Kidney (tissue), 14 donors: ENCODE results near the gene USP5. TPM values are rescaled to one million over a fixed set of nuclear protein-coding genes. Genes with fewer than 3 reads are reported as not detected.

Source experiments
- DNase-seq, 5 donors: peaks; one replicate each; pipeline ENCODE4 v3.0.0-alpha.2; 2013 to 2020
- FAIRE-seq: peaks from 2 replicates; lab custom pipeline; 2012; peaks lifted over from hg19 to GRCh38; lab: Jason Lieb, UNC
- H3K27ac ChIP-seq, 2 donors: one replicate each; pipeline ENCODE4 v1.7.0; 2013; ENCODE audit warnings: low read depth in 2 of 2, low read length in 2 of 2, inconsistent platforms in 1 of 2
- H3K27me3 ChIP-seq: one replicate; pipeline ENCODE4 v1.7.1; 2013; ENCODE audit warnings: low read length, inconsistent platforms; ENCODE audit not compliant: control insufficient read depth, insufficient read depth
- H3K36me3 ChIP-seq, 3 donors: one replicate each; pipeline versions ENCODE4 v1.7.0 to v1.7.1; 2013; ENCODE audit warnings: low read length in 3 of 3, control low read depth in 1 of 3, inconsistent platforms in 1 of 3; ENCODE audit not compliant: insufficient read depth in 3 of 3, control insufficient read depth in 2 of 3
- H3K4me1 ChIP-seq, 3 donors: one replicate each; pipeline versions ENCODE4 v1.7.0 to v1.7.1; 2013; ENCODE audit warnings: low read length in 3 of 3, inconsistent platforms in 1 of 3, low read depth in 1 of 3; ENCODE audit not compliant: control insufficient read depth in 2 of 3, insufficient read depth in 2 of 3
- H3K4me3 ChIP-seq, 3 donors: one replicate each; pipeline versions ENCODE4 v1.7.0 to v1.8.1; 2013; ENCODE audit warnings: low read length in 3 of 3, control low read depth in 1 of 3, inconsistent platforms in 1 of 3
- H3K9ac ChIP-seq, 3 donors: one replicate each; pipeline versions ENCODE4 v1.7.0 to v1.7.1; 2013; ENCODE audit warnings: low read length in 3 of 3, control low read depth in 1 of 3, inconsistent platforms in 1 of 3
- H3K9me3 ChIP-seq, 3 donors: one replicate each; pipeline versions ENCODE4 v1.7.0 to v1.7.1; 2013; ENCODE audit warnings: low read length in 3 of 3, control low read depth in 1 of 3, inconsistent platforms in 1 of 3; ENCODE audit not compliant: control insufficient read depth in 2 of 3, insufficient read depth in 1 of 3
- intact Hi-C: fragments of 100-400 bp; cut with DNase I; formaldehyde crosslinking; loops from one replicate; pipeline ENCODE4 v1.11.1; 2022
- polyA plus RNA-seq: library from polyadenylated mRNA; stranded (reverse); fragments of 350-450 nt; fragmentation: Illumina TruSeq; extraction: RNeasy Lipid Tissue Mini Kit (QIAGEN cat#74804); gene quantifications from one replicate; pipeline ENCODE4 v1.2.3, GENCODE V29; 2014; ENCODE audit warnings: low read depth, low replicate concordance; ENCODE audit not compliant: insufficient read depth
- total RNA-seq: library from RNA; stranded (reverse); fragmentation: NEBNext Ultra II Directional; extraction: Animal tissue kit (Norgen Biotek cat#: 25700); gene quantifications from one replicate; pipeline ENCODE4 v1.2.1, GENCODE V29; 2021
- TF ChIP-seq, protein P1 (sequence below): IDR thresholded peaks from 3 replicates; pipeline ENCODE4 v1.5.1; 2012; ENCODE audit warnings: mild to moderate bottlenecking, moderate library complexity, borderline replicate concordance; ENCODE audit not compliant: insufficient read depth; ENCODE audit errors: extremely low read depth
- donor health status: control.
- donor health status: control.
- donor health status: control.
- donor health status: control.
- donor health status: control.
- donor health status: DM: yes; HTN: yes; CAD: no.
- donor health status: Normal renal cell carcinoma (clear cell type).

The USP5 gene
- total and polyA plus RNA-seq, 2 donors from 2014 or later = 52.3 to 75.5 TPM

DNA sequence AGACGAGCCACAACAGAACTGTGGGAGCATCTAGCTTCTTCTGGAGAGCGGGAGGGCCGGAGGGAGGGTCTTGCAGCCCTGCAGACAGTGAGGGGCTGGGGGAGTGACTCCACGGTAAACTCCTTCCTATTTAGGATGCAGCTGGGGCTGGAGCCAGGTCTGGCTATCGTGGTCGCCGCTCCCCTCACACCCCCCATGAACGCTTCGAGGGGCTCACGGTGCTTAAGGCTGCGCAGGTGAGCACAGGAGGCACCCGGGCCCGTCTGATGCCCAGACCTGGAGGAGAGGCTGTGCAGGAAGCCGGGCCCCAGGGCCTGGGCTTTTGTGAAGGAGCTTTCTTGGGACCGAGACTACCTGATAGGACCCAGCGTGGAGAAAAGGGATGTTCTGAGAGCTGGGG lies 15.1 kb upstream of the USP5 start:
- DNase-seq (peak in 1 of 5 donors; percentile 66), FAIRE-seq (no peak)
- no peak overlapping the region for H3K9ac ChIP-seq
- intact Hi-C loops = no loop called here
- no peaks in the 10 kb centered on the region for H3K27me3 ChIP-seq
- H3K4me1 ChIP-seq = no peaks in the 10 kb centered on the region
- no peak overlapping the region for H3K27ac ChIP-seq
- no peaks in the 10 kb centered on the region for H3K9me3 ChIP-seq
- no peak overlapping the region for H3K4me3 ChIP-seq
- peaks cover 0 to 7% (median 0%) of the 10 kb centered on the region in 3 donors for H3K36me3 ChIP-seq
- TF ChIP-seq, protein P1, sequence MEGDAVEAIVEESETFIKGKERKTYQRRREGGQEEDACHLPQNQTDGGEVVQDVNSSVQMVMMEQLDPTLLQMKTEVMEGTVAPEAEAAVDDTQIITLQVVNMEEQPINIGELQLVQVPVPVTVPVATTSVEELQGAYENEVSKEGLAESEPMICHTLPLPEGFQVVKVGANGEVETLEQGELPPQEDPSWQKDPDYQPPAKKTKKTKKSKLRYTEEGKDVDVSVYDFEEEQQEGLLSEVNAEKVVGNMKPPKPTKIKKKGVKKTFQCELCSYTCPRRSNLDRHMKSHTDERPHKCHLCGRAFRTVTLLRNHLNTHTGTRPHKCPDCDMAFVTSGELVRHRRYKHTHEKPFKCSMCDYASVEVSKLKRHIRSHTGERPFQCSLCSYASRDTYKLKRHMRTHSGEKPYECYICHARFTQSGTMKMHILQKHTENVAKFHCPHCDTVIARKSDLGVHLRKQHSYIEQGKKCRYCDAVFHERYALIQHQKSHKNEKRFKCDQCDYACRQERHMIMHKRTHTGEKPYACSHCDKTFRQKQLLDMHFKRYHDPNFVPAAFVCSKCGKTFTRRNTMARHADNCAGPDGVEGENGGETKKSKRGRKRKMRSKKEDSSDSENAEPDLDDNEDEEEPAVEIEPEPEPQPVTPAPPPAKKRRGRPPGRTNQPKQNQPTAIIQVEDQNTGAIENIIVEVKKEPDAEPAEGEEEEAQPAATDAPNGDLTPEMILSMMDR = no peak

DNA sequence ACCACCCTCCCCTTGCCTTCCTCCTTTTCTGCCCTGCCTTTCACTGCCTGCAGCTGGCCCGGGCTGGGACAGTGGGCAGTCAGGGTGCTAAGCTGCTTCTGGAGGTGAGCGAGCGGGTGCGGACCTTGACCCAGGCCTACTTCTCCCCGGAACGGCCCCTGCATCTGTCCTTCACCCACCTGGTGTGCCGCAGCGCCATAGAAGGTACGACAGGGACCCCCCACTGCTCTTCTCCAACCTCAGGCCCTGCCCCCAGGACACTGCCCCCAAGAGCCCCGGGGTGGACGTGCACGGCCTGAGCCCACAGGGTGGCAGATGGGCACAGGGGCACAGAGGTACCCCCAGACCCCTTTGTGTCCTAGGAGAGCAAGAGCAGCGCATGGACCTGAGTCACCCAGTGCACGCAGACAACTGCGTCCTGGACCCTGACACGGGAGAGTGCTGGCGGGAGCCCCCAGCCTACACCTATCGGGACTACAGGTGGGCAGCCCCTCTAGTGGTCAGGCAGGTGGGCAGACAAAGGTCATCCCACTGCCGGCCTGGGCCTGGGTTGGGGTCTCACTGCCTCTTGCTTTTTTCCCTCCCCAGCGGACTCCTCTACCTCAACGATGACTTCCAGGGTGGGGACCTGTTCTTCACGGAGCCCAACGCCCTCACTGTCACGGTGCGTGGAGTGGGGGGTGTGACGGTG lies 14.4 kb upstream of the USP5 start:
- no peaks in the 10 kb centered on the region for H3K4me1 ChIP-seq
- H3K9me3 ChIP-seq = no peaks in the 10 kb centered on the region
- intact Hi-C loops = no loop called here
- no peak overlapping the region for H3K27ac ChIP-seq
- peak in 1 of 5 donors; percentile 71 for DNase-seq
- H3K4me3 ChIP-seq = no peak overlapping the region
- TF ChIP-seq, protein P1 = no peak
- H3K27me3 ChIP-seq = no peaks in the 10 kb centered on the region
- H3K9ac ChIP-seq = no peak overlapping the region
- H3K36me3 ChIP-seq = peaks cover 0 to 9% (median 0%) of the 10 kb centered on the region in 3 donors
- FAIRE-seq = no peak

DNA sequence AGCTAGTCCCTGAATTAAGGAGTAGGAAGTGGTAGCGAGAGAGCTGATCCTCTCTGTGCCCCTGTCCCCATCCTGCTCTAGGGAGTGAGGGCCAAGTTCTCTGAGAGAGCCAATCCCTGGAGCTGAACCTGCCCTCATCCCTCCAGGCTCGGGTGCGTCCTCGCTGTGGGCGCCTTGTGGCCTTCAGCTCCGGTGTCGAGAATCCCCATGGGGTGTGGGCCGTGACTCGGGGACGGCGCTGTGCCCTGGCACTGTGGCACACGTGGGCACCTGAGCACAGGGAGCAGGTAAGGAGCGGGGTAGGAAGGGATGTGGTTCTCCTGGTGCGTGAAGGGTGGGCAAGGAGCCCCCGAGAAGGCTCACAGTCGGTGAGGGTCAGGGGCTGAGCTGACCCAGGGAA lies 13.1 kb upstream of the USP5 start:
- H3K9me3 ChIP-seq = no peaks in the 10 kb centered on the region
- no peak overlapping the region for H3K9ac ChIP-seq
- TF ChIP-seq, protein P1 = no peak
- H3K36me3 ChIP-seq = peaks cover 0 to 9% (median 0%) of the 10 kb centered on the region in 3 donors
- no peaks in the 10 kb centered on the region for H3K4me1 ChIP-seq
- H3K27me3 ChIP-seq = no peaks in the 10 kb centered on the region
- intact Hi-C loops = no loop called here
- H3K4me3 ChIP-seq = no peak overlapping the region
- no peak overlapping the region for H3K27ac ChIP-seq
- FAIRE-seq (no peak), DNase-seq (no peak)
